Measurements from ENCODE around the gene NEUROD2.

DNA sequence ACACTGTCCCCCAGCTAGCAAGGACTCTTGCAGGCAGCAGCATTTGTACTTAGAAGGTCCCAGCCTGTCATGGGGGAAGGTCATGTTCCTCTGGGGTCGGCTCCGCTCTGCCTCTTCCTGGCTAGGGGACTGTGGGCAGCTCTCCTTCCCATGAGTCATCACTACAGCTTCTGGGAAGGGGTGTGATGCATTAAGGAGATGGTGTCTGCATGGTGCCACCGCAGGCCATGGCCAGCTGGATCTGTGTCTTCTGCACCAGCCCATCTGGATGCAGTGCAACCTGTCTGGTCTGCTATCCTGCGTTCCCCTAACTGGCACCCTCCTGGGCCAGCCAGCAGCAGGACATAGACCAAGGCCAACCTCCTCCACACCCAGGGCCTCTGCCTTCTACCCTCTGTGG is 35.6 kb upstream of the NEUROD2 start:
- TF ChIP-seq, protein P1, sequence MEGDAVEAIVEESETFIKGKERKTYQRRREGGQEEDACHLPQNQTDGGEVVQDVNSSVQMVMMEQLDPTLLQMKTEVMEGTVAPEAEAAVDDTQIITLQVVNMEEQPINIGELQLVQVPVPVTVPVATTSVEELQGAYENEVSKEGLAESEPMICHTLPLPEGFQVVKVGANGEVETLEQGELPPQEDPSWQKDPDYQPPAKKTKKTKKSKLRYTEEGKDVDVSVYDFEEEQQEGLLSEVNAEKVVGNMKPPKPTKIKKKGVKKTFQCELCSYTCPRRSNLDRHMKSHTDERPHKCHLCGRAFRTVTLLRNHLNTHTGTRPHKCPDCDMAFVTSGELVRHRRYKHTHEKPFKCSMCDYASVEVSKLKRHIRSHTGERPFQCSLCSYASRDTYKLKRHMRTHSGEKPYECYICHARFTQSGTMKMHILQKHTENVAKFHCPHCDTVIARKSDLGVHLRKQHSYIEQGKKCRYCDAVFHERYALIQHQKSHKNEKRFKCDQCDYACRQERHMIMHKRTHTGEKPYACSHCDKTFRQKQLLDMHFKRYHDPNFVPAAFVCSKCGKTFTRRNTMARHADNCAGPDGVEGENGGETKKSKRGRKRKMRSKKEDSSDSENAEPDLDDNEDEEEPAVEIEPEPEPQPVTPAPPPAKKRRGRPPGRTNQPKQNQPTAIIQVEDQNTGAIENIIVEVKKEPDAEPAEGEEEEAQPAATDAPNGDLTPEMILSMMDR (conservative IDR thresholded peaks at IDR 0.05 in 1 of 2, IDR thresholded peaks at IDR 0.05 in 1 of 2; ENCODE audit: extremely low read depth in 1 of 2, insufficient read depth in 1 of 2, low read depth in 1 of 2, low read length in 2 of 2): no peak
- TF ChIP-seq EZH2 (IDR thresholded peaks at IDR 0.05; ENCODE audit: borderline replicate concordance, low read length): no peak

Measured in mammary epithelial cell (primary cell).